DND-41 (cell line): ENCODE data around the gene RUNX1.

Source experiments
- CTCF ChIP-seq: IDR thresholded peaks from 2 replicates; pipeline ENCODE4 v1.5.1; 2012; ENCODE audit warnings: borderline replicate concordance, low read length, moderate library complexity, mild to moderate bottlenecking; ENCODE audit not compliant: poor library complexity, severe bottlenecking; ENCODE audit errors: extremely low read depth
- EZH2 ChIP-seq: IDR thresholded peaks from 3 replicates; pipeline ENCODE4 v1.6.1; 2012; ENCODE audit warnings: borderline replicate concordance, low read depth, mild to moderate bottlenecking, moderate library complexity, low read length, inconsistent platforms; ENCODE audit not compliant: severe bottlenecking

- no peak for TF ChIP-seq EZH2
- no peak for TF ChIP-seq CTCF
These were observed 212.8 kb downstream of the RUNX1 start for GRCh38 chr21:34836103-34836932.
